8988T (cell line): ENCODE measurements around the gene SERPINA12.

ENCODE experiments used
- DNase-seq: peaks from one replicate; pipeline ENCODE4 v3.0.0; 2011

SERPINA12 gene

GRCh38 chr14:94509356-94509755 is at the start of gene SERPINA12:
Gene SERPINA12, minus strand, starts transcription at chr14:94509469. Its CDS starts 11,072 bp downstream, at chr14:94498397.
- DNase-seq = no peak

GRCh38 chr14:94558842-94559241 is 49.6 kb upstream of the SERPINA12 start:
- no peak for DNase-seq

- DNase-seq = no peak
Measured at GRCh38 chr14:94557327-94557726, 48.1 kb upstream of the SERPINA12 start.

- DNase-seq = no peak
Measured at GRCh38 chr14:94555991-94556390, 46.7 kb upstream of the SERPINA12 start.

- no peak for DNase-seq
Measured at GRCh38 chr14:94550041-94550440, 40.8 kb upstream of the SERPINA12 start.

- DNase-seq = no peak
Measured at GRCh38 chr14:94548999-94549985, 40.0 kb upstream of the SERPINA12 start.

- DNase-seq = no peak
Measured at GRCh38 chr14:94548131-94548998, 39.1 kb upstream of the SERPINA12 start.

- DNase-seq = no peak
Measured at GRCh38 chr14:94547726-94548125, 38.5 kb upstream of the SERPINA12 start.

- no peak for DNase-seq
Measured at GRCh38 chr14:94547151-94547680, 37.9 kb upstream of the SERPINA12 start.

GRCh38 chr14:94545131-94545841 is 36.0 kb upstream of the SERPINA12 start:
- no peak for DNase-seq

- no peak for DNase-seq
Measured at GRCh38 chr14:94544726-94545125, 35.5 kb upstream of the SERPINA12 start.

- DNase-seq = no peak
Measured at GRCh38 chr14:94543449-94544124, 34.3 kb upstream of the SERPINA12 start.

GRCh38 chr14:94542811-94543440 is 33.7 kb upstream of the SERPINA12 start:
- DNase-seq = no peak

- DNase-seq = peak; percentile 62
Measured at GRCh38 chr14:94542111-94542810, 33.0 kb upstream of the SERPINA12 start.

- DNase-seq = no peak
Measured at GRCh38 chr14:94541234-94541975, 32.1 kb upstream of the SERPINA12 start.

- no peak for DNase-seq
Measured at GRCh38 chr14:94540031-94540794, 30.9 kb upstream of the SERPINA12 start.

GRCh38 chr14:94539181-94539580 is 29.9 kb upstream of the SERPINA12 start:
- no peak for DNase-seq

GRCh38 chr14:94538070-94538740 is 28.9 kb upstream of the SERPINA12 start:
- no peak for DNase-seq

- DNase-seq = no peak
Measured at GRCh38 chr14:94536836-94537235, 27.6 kb upstream of the SERPINA12 start.
